PC-3 (cell line): ENCODE measurements around the gene MSI2. TPM values are rescaled to one million over a fixed set of nuclear protein-coding genes. Genes with fewer than 3 reads are reported as not detected.

Experiments
- ATAC-seq: fragments of 200-7000 bp; cut with Tn5 transposase; 2 replicates; pipeline ENCODE4 v1.9.1; 2020; ENCODE audit warnings: mild to moderate bottlenecking, moderate library complexity
- BruUV-seq: library from RNA; stranded (reverse); fragments of 400-500 nt; replicated peaks from 2 replicates; lab custom pipeline; 2021; lab: Mats Ljungman, UMichigan
- CTCF ChIA-PET: fragments of 300-600 bp; sonication (Branson Sonifier 250); formaldehyde crosslinking; loops from one replicate; lab custom pipeline; 2022; ENCODE audit warnings: antibody characterized with exemption; lab: Charles Lee
- POLR2A ChIA-PET: fragments of 300-600 bp; sonication (Branson Sonifier 250); formaldehyde crosslinking; loops from one replicate; lab custom pipeline; 2022; ENCODE audit warnings: antibody characterized with exemption; ENCODE audit not compliant: unreplicated experiment; lab: Charles Lee
- DNase-seq: peaks from one replicate; pipeline ENCODE4 v3.0.0-alpha.2; 2015
- H2AFZ ChIP-seq: fragments of 300-600 bp; sonication (generic); 2 replicates; pipeline ENCODE4 v1.6.0; 2016; ENCODE audit warnings: antibody characterized with exemption, low read length
- H3F3A ChIP-seq: fragments of 300-600 bp; sonication (generic); one replicate; pipeline ENCODE4 v1.6.0; 2017; ENCODE audit warnings: antibody characterized with exemption, low read length, control low read depth, mild to moderate bottlenecking; ENCODE audit not compliant: unreplicated experiment
- H3K27ac ChIP-seq: fragments of 300-600 bp; sonication (generic); 2 replicates; pipeline ENCODE4 v1.5.1; 2016; ENCODE audit warnings: mild to moderate bottlenecking, low read length
- H3K27me3 ChIP-seq: fragments of 300-600 bp; sonication (generic); 2 replicates; pipeline ENCODE4 v1.6.1; 2016; ENCODE audit warnings: low read length, mixed read lengths
- H3K36me3 ChIP-seq: fragments of 300-600 bp; sonication (generic); 2 replicates; pipeline ENCODE4 v1.6.1; 2016; ENCODE audit warnings: low read depth, mixed run types, low read length, mixed read lengths
- H3K4me1 ChIP-seq: fragments of 300-600 bp; sonication (generic); 2 replicates; pipeline ENCODE4 v1.5.1; 2016; ENCODE audit warnings: low read length; ENCODE audit not compliant: insufficient read depth
- H3K4me2 ChIP-seq: fragments of 300-600 bp; sonication (generic); 2 replicates; pipeline ENCODE4 v1.6.0; 2016; ENCODE audit warnings: low read length
- H3K4me3 ChIP-seq: fragments of 300-600 bp; sonication (generic); 2 replicates; pipeline ENCODE4 v1.5.1; 2016; ENCODE audit warnings: mild to moderate bottlenecking, low read length, mixed read lengths
- H3K79me2 ChIP-seq: fragments of 300-600 bp; sonication (generic); 2 replicates; pipeline ENCODE4 v1.6.1; 2017; ENCODE audit warnings: low read length, mixed read lengths
- H3K9ac ChIP-seq: fragments of 300-600 bp; sonication (generic); 2 replicates; pipeline ENCODE4 v1.6.0; 2016; ENCODE audit warnings: mild to moderate bottlenecking, low read length
- H3K9me2 ChIP-seq: fragments of 300-600 bp; sonication (generic); replicated peaks from 2 replicates; pipeline ENCODE4 v1.6.1; 2016; ENCODE audit warnings: mixed run types, low read length, mixed read lengths
- H3K9me3 ChIP-seq: fragments of 300-600 bp; sonication (generic); 2 replicates; pipeline ENCODE4 v1.6.1; 2016; ENCODE audit warnings: low read length, mixed read lengths
- H4K20me1 ChIP-seq: fragments of 300-600 bp; sonication (generic); 2 replicates; pipeline ENCODE4 v1.6.1; 2016; ENCODE audit warnings: low read length, mixed read lengths
- EZH2 ChIP-seq: fragments of 300-600 bp; sonication (generic); IDR thresholded peaks from one replicate; pipeline ENCODE4 v1.6.1; 2017; ENCODE audit warnings: antibody characterized with exemption, mild to moderate bottlenecking, low read length; ENCODE audit not compliant: unreplicated experiment
- EZH2phosphoT487 ChIP-seq: fragments of 300-600 bp; sonication (generic); IDR thresholded peaks from 2 replicates; pipeline ENCODE4 v1.6.1; 2018; ENCODE audit warnings: mild to moderate bottlenecking, antibody characterized with exemption, low read length, borderline replicate concordance
- intact Hi-C: fragments of 100-400 bp; cut with micrococcal nuclease; formaldehyde crosslinking; loops from 2 replicates; pipeline ENCODE4 v1.9.0; 2023
- total RNA-seq: library from RNA; depleted of rRNA; stranded (reverse); fragments of >200 nt; gene quantifications from 2 replicates; pipeline ENCODE4 v1.2.3, GENCODE V29; 2014
- TF ChIP-seq, protein P1 (sequence below): fragments of 300-600 bp; sonication (generic); conservative IDR thresholded peaks from 2 replicates; pipeline ENCODE4 v1.5.1; 2017; ENCODE audit warnings: antibody characterized with exemption, low read depth, mild to moderate bottlenecking, low read length

The MSI2 gene
- total RNA-seq, 1 experiment from 2014 or later: 54.7 TPM

DNA sequence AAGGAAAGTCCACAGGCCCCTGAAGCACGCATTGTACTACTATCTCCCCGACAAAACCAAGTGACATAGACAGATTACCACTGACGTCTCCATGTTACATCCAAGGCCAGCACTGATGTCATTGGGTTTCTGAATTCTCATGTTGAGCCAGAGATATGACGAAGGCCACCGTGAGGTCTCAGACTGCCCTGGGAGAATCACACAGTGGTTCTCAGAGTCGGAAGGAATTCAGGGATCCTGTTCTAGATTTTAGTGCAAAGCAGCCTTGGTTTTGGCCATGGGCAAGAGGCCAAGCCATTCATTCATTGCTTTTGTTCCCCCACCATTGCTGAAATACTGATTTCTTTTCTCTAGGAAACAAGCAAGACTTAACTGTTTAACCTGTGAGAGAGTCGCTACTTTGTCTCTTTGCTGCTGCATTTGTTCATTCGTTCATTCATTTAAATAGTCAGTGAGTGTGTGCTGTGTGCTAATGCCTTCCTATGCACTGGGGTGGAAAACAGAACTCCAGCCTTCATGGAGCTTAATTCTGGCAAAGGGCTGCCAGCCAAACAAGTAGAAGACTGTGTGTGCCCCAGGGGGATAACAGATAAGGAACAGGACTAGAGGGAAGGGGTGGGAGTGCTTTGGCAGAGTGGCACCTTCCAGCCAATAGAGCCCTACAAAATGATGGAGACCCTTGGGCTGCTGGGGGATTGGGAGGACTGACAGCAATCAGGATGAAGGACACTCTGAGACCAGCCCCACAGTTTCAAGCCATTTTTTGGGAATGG, 222.3 kb downstream of the MSI2 start:
- no peaks in the 10 kb centered on the region for H3K79me2 ChIP-seq
- H3F3A ChIP-seq: no peaks in the 10 kb centered on the region
- ChIA-PET CTCF (no interaction called here), POLR2A (no interaction called here)
- H3K4me1 ChIP-seq: peaks cover 16% of the 10 kb centered on the region
- no peak for DNase-seq
- H3K36me3 ChIP-seq: no peaks in the 10 kb centered on the region
- no peak overlapping the region for H2AFZ ChIP-seq
- H4K20me1 ChIP-seq: no peaks in the 10 kb centered on the region
- TF ChIP-seq, protein P1, sequence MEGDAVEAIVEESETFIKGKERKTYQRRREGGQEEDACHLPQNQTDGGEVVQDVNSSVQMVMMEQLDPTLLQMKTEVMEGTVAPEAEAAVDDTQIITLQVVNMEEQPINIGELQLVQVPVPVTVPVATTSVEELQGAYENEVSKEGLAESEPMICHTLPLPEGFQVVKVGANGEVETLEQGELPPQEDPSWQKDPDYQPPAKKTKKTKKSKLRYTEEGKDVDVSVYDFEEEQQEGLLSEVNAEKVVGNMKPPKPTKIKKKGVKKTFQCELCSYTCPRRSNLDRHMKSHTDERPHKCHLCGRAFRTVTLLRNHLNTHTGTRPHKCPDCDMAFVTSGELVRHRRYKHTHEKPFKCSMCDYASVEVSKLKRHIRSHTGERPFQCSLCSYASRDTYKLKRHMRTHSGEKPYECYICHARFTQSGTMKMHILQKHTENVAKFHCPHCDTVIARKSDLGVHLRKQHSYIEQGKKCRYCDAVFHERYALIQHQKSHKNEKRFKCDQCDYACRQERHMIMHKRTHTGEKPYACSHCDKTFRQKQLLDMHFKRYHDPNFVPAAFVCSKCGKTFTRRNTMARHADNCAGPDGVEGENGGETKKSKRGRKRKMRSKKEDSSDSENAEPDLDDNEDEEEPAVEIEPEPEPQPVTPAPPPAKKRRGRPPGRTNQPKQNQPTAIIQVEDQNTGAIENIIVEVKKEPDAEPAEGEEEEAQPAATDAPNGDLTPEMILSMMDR: no peak
- no peak for TF ChIP-seq EZH2phosphoT487
- TF ChIP-seq EZH2: no peak
- H3K27ac ChIP-seq: no peak overlapping the region
- H3K9me2 ChIP-seq: no peaks in the 10 kb centered on the region
- intact Hi-C loops: no loop called here
- no peak overlapping the region for H3K4me2 ChIP-seq
- H3K9me3 ChIP-seq: no peaks in the 10 kb centered on the region
- no peak overlapping the region for H3K4me3 ChIP-seq
- H3K27me3 ChIP-seq: no peaks in the 10 kb centered on the region
- no peak for ATAC-seq
- no peak overlapping the region for H3K9ac ChIP-seq
- no TSS peak for BruUV-seq

DNA sequence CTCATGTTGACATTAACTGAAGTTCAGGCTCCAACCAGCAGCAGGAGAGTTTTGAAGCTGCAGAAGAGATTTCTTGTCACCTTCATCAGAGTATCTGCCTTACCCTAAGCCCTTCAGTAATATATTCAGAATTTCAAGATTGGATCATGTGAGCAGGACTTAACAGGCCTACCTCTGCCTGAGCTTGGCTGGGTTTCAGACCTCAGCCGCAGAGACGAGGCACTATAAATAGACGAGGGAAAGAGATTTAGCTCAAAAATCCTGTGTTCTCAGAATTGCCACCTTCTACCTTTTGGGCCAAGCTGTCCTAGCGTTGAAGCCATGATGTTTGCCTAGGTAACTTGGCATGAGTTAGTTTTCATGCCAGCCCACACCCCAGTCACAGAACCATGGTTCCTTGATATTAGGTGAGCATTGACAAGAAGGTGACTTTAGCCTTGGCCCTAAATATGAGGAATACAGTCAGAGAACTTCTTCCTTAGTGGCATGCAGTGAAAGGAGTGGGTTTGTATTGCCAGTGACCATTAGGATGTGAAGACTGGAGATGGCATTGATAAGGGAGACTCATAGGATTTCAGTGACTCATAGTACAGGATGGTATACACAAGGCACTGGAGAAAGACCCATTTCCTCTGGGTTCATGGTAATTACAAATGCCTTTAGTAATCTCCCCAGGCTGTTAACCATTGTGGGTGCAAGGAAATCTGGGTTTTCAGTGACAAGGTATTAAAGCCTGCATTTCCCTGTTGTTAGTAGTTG, 224.3 kb downstream of the MSI2 start:
- Histone ChIP-seq H3K9ac (no peak overlapping the region), H3K4me3 (no peak overlapping the region), H3K4me2 (no peak overlapping the region), H3K27me3 (no peaks in the 10 kb centered on the region), H2AFZ (no peak overlapping the region), H4K20me1 (no peaks in the 10 kb centered on the region), H3K9me3 (no peaks in the 10 kb centered on the region), H3K9me2 (no peaks in the 10 kb centered on the region), H3F3A (no peaks in the 10 kb centered on the region), H3K4me1 (peaks cover 16% of the 10 kb centered on the region), H3K79me2 (no peaks in the 10 kb centered on the region), H3K36me3 (no peaks in the 10 kb centered on the region), H3K27ac (peak overlapping the region; percentile 47)
- intact Hi-C loops: no loop called here
- peak; percentile 84 for DNase-seq
- ChIA-PET CTCF (interaction anchor here (0.6 kb wide), 1 partner anchor 205 kb away, joined by 3 read pairs; no protein-coding TSS in a partner anchor), POLR2A (no interaction called here)
- BruUV-seq: no TSS peak
- peak; percentile 97 for ATAC-seq
- TF ChIP-seq, protein P1: no peak
- TF ChIP-seq EZH2 (no peak), EZH2phosphoT487 (no peak)
